OCI-LY3 (cell line): Measurements from ENCODE around the gene INTS15.
A peak's percentile ranks its signal among the peaks of the same experiment; 100 is the strongest.
"Not testable (repeated sequence)": the region's sequence is repeated elsewhere in the genome, so short reads cannot be mapped to it uniquely, and the experiment has no call there.

ENCODE experiments used
- H2AFZ ChIP-seq: fragments of 200-600, 300-600 bp; shearing (Covaris generic); 2 replicates; pipeline ENCODE4 v1.6.0; 2014; ENCODE audit warnings: antibody characterized with exemption, low read depth, low read length
- H3K27ac ChIP-seq: fragments of 200-600, 300-600 bp; sonication (generic); 2 replicates; pipeline ENCODE4 v1.5.1; 2014; ENCODE audit warnings: mild to moderate bottlenecking, low read length, moderate library complexity, mixed read lengths
- H3K27me3 ChIP-seq: fragments of 200-600, 300-600 bp; sonication (generic); 2 replicates; pipeline ENCODE4 v1.6.1; 2014; ENCODE audit warnings: low read depth, low read length, mixed read lengths
- H3K36me3 ChIP-seq: fragments of 200-600, 300-600 bp; sonication (generic); replicated peaks from 2 replicates; pipeline ENCODE3; 2014; ENCODE audit warnings: low read depth, low read length, mixed read lengths
- H3K4me1 ChIP-seq: fragments of 300-600, 200-600 bp; sonication (generic); 2 replicates; pipeline ENCODE4 v1.6.1; 2014; ENCODE audit warnings: low read length, mixed read lengths
- H3K4me2 ChIP-seq: fragments of 200-600, 300-600 bp; sonication (generic); 2 replicates; pipeline ENCODE4 v1.6.1; 2014; ENCODE audit warnings: low read length, mixed read lengths
- H3K4me3 ChIP-seq: fragments of 300-600, 200-600 bp; sonication (generic); 2 replicates; pipeline ENCODE4 v1.5.1; 2014; ENCODE audit warnings: antibody characterized with exemption, mild to moderate bottlenecking, low read length, moderate library complexity
- H3K79me2 ChIP-seq: fragments of 300-600, 200-600 bp; shearing (Covaris generic); 2 replicates; pipeline ENCODE4 v1.6.1; 2014; ENCODE audit warnings: mild to moderate bottlenecking, low read length, mixed read lengths
- H3K9ac ChIP-seq: fragments of 300-600, 200-600 bp; shearing (Covaris generic); 2 replicates; pipeline ENCODE4 v1.6.0; 2014; ENCODE audit warnings: mild to moderate bottlenecking, low read length, moderate library complexity
- H3K9me3 ChIP-seq: fragments of 200-600, 300-600 bp; shearing (Covaris generic); 2 replicates; pipeline ENCODE4 v1.6.1; 2014; ENCODE audit warnings: low read length, mixed read lengths; ENCODE audit not compliant: insufficient read depth
- H4K20me1 ChIP-seq: fragments of 200-600, 300-600 bp; sonication (generic); 2 replicates; pipeline ENCODE4 v1.6.1; 2016; ENCODE audit warnings: low read length, mixed read lengths; ENCODE audit not compliant: insufficient read depth
- EZH2phosphoT487 ChIP-seq: fragments of 200-600 bp; shearing (Covaris generic); IDR thresholded peaks from 2 replicates; pipeline ENCODE4 v1.6.1; 2018; ENCODE audit warnings: antibody characterized with exemption, mixed run types, low read depth
- TF ChIP-seq, protein P1 (sequence below): fragments of 200-600, 300-600 bp; sonication (generic); IDR thresholded peaks from 2 replicates; pipeline ENCODE4 v1.5.1; 2014; ENCODE audit warnings: antibody characterized with exemption, low read length, low read depth

Gene INTS15

DNA sequence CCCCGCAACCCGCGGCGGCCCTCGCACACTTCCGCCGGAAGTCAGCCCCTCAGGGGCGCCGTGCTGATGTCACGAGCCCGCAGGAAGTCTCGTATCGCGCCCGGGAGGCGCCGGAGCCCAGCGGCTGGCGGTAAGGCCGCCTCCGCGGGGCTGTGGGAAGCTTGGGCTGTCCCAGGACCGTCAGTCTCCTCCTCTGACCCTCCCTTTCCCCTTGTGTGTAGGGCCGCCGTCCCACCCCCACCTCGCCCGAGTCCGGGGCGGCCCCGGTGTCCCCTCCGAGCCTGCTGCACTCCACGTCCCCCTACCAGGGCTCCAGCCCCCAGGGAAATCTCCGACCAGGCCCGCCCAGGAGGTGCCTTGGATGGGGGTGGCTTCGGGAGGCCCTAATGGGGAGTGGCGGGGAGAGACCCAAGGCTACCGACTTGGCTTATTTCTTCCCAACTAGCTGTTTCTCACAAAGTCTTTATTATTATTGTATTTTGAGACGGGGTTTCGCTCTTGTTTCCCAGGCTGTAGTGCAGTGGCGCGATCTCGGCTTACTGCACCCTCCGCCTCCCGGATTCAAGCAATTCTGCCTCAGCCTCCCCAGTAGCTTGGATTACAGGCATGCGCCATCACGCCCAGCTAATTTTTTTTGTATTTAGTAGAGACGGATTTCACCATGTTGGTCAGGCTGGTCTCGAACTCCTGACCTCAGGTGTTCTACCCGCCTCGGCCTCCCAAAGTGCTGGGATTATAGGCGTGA lies 12.3 kb upstream of the INTS15 start, which contains the start of gene ZDHHC4:
ZDHHC4 (plus strand) TSS at position 86 of the 745 bp plus-strand sequence. CDS start 3,108 bp downstream, outside the sequence.
- TF ChIP-seq, protein P1, sequence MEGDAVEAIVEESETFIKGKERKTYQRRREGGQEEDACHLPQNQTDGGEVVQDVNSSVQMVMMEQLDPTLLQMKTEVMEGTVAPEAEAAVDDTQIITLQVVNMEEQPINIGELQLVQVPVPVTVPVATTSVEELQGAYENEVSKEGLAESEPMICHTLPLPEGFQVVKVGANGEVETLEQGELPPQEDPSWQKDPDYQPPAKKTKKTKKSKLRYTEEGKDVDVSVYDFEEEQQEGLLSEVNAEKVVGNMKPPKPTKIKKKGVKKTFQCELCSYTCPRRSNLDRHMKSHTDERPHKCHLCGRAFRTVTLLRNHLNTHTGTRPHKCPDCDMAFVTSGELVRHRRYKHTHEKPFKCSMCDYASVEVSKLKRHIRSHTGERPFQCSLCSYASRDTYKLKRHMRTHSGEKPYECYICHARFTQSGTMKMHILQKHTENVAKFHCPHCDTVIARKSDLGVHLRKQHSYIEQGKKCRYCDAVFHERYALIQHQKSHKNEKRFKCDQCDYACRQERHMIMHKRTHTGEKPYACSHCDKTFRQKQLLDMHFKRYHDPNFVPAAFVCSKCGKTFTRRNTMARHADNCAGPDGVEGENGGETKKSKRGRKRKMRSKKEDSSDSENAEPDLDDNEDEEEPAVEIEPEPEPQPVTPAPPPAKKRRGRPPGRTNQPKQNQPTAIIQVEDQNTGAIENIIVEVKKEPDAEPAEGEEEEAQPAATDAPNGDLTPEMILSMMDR = no peak
- TF ChIP-seq EZH2phosphoT487 = no peak
- Histone ChIP-seq H3K27me3 (no peaks in the 10 kb centered on the region), H3K27ac (peak within 1 kb of the TSS; percentile 74), H4K20me1 (no peaks in the 10 kb centered on the region), H3K4me2 (peak within 1 kb of the TSS; percentile 59), H3K9ac (peak within 1 kb of the TSS; percentile 82), H2AFZ (no peak within 1 kb of the TSS), H3K4me3 (peak within 1 kb of the TSS; percentile 91), H3K9me3 (no peaks in the 10 kb centered on the region), H3K36me3 (peaks cover 12% of the 10 kb centered on the region), H3K79me2 (peaks cover 12% of the 10 kb centered on the region; the same call in 1 of the 2 replicates), H3K4me1 (peaks cover 18% of the 10 kb centered on the region)

DNA sequence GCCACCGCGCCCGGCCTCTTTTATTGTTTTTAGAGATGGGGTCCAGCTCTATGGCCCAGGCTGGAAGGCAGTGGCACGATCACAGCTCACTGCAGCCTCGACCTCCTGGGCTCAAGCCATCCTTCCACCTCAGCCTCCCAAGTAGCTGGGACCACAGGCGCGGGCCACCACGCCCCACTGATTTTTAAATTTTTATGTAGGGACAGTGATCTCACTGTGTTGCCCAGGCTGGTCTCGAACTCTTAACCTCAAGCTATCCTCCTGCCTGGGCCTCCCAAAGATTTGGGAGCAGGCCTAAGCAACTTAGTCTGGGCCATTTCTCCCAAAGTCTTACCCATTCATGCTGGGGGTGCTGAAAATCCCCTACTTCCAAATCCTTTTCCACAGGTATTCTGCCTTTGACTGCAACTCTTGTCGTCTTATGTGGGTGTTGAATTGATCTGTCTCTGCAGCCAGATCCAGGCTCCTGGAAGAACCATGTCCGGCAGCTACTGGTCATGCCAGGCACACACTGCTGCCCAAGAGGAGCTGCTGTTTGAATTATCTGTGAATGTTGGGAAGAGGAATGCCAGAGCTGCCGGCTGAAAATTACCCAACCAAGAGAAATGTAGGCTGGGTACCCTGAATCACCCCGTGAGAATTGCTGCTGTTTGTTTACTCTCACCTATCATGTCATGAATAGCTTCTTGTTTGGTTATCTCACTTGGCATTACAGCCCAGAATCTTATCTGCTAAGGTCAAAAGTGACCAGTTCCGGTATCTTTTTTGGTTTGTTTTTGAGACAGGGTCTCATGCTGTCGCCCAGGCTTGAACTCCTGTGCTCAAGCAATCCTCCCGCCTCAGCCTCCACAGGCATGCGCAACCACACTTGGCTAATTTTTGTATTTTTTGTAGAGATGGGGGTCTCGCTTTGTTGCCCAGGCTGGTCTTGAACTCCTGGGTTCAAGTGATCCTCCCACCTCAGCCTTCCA lies 11.4 kb upstream of the INTS15 start:
- H3K9ac ChIP-seq = peak overlapping the region; percentile 82

DNA sequence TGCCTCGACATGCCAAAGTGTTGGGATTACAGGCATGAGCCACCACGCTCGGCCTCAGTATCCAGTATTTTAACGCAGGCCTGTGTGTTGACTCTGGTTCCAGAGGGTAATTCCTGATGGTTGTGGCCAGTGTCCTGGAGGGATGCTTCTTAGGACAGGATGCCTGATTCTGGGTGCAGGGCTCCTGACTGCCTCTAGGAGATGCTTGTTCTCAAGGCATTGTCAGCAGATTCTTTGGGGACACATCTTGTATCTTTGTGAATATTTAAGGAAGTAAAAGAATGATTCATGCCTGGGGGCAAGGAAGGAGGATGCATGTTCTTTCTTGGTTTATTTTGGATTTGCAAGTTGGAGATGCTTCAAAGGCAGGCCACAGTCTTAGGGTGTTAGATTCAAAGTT lies 10.4 kb upstream of the INTS15 start:
- Histone ChIP-seq H3K9me3 (no peaks in the 10 kb centered on the region), H2AFZ (no peak overlapping the region), H3K4me3 (no peak overlapping the region), H3K4me1 (peaks cover 18% of the 10 kb centered on the region), H3K27ac (no peak overlapping the region), H3K36me3 (peaks cover 12% of the 10 kb centered on the region), H3K79me2 (peaks cover 12% of the 10 kb centered on the region; the same call in 1 of the 2 replicates), H3K9ac (no peak overlapping the region), H4K20me1 (no peaks in the 10 kb centered on the region), H3K4me2 (no peak overlapping the region), H3K27me3 (no peaks in the 10 kb centered on the region)
- TF ChIP-seq, protein P1 = no peak
- no peak for TF ChIP-seq EZH2phosphoT487

More for the DNA sequence above, 11.4 kb upstream of the INTS15 start:
- peak overlapping the region; percentile 91 for H3K4me3 ChIP-seq
- no peaks in the 10 kb centered on the region for H3K9me3 ChIP-seq
- no peak overlapping the region for H3K27ac ChIP-seq
- H2AFZ ChIP-seq = no peak overlapping the region
- H4K20me1 ChIP-seq = no peaks in the 10 kb centered on the region
- TF ChIP-seq EZH2phosphoT487 = no peak
- TF ChIP-seq, protein P1 = no peak
- peak overlapping the region; percentile 59 for H3K4me2 ChIP-seq
- H3K27me3 ChIP-seq = no peaks in the 10 kb centered on the region
- peaks cover 18% of the 10 kb centered on the region for H3K4me1 ChIP-seq
- H3K36me3 ChIP-seq = peaks cover 12% of the 10 kb centered on the region
- peaks cover 12% of the 10 kb centered on the region; the same call in 1 of the 2 replicates for H3K79me2 ChIP-seq

DNA sequence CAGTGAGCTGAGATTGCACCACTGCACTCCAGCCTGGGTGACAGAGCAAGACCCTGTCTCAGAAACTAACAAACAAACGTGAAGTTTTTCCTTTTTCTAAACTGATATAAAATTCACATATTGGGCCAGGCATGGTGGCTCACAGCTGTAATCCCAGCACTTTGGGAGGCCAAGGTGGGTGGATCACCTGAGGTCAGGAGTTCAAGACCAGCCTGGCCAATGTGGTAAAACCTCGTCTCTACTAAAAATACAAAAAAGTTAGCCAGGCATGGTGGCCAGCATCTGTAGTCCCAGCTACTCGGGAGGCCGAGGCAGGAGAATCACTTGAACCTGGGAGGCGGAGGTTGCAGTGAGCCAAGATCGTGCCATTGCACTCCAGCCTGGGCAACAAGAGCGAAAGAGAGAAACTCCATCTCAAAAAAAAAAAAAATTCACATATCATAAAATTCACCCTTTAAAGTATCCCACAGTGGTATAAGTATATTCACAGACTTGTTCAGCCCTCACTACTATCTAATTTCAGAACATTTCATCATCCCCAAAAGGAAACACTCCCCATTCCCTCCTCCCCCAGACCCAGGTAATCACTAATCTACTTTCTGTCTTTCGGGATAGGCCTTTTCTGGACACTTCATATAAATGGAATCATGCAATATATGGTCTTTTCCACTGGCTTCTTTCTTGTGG lies 3.9 kb upstream of the INTS15 start:
- Histone ChIP-seq H3K4me1 (peaks cover 14% of the 10 kb centered on the region), H3K36me3 (peaks cover 22% of the 10 kb centered on the region)
- not testable (repeated sequence) for H4K20me1 ChIP-seq, H3K27me3 ChIP-seq, H3K27ac ChIP-seq, H3K9me3 ChIP-seq, H3K4me3 ChIP-seq, H2AFZ ChIP-seq, H3K79me2 ChIP-seq, H3K4me2 ChIP-seq, H3K9ac ChIP-seq
